ENCODE data around the gene USP33. TPM values are rescaled to one million over a fixed set of nuclear protein-coding genes. Genes with fewer than 3 reads are reported as not detected.

USP33 gene
- total and polyA plus RNA-seq, 9 of the 15 experiments (the other 6 are each of a cell fraction or from before 2014, with no cell fraction given), result 22.4 to 83.5 (median 44.7) TPM

- TF ChIP-seq ZBTB5 (IDR thresholded peaks at IDR 0.05) (no peak), EP400 (IDR thresholded peaks at IDR 0.05) (peak; percentile 48; the same call in 1 of the 2 replicates), ZNF239 (CRISPR knock-in tag; IDR thresholded peaks at IDR 0.05) (no peak), FOXA1 (IDR thresholded peaks at IDR 0.05; ENCODE audit: borderline replicate concordance) (no peak), CREB5 (CRISPR knock-in tag; IDR thresholded peaks at IDR 0.05) (no peak), ZNF384 (IDR thresholded peaks at IDR 0.05; ENCODE audit: low read depth, low read length) (peak; percentile 63), ZBTB12 (CRISPR knock-in tag; IDR thresholded peaks at IDR 0.05) (peak; percentile 48; the same call in 1 of the 2 replicates), FOXO4 (CRISPR knock-in tag; IDR thresholded peaks at IDR 0.05) (no peak; the same call in 1 of the 2 replicates), ZNF23 (CRISPR knock-in tag; IDR thresholded peaks at IDR 0.05) (no peak), RBM15 (IDR thresholded peaks at IDR 0.05; ENCODE audit: insufficient read depth, low read length) (no peak), MEIS2 (IDR thresholded peaks at IDR 0.05; ENCODE audit: partially characterized antibody) (no peak), MNT (conservative IDR thresholded peaks at IDR 0.05) (peak; percentile 49 to 77), POLR2AphosphoS5 (IDR thresholded peaks at IDR 0.05; ENCODE audit: control insufficient read depth, insufficient read depth, low read depth, low read length) (peak; percentile 39; the same call in 1 of the 2 replicates), RFX5 (IDR thresholded peaks at IDR 0.05; ENCODE audit: low read depth, low read length) (no peak), DIDO1 (tag; IDR thresholded peaks at IDR 0.05; ENCODE audit: low read depth) (peak; percentile 96), TRIM24 (IDR thresholded peaks at IDR 0.05) (0 out of 4 replicates have a peak, but pooled peaks of 1 of the 2 experiments have one; percentile 8), MEF2A (IDR thresholded peaks at IDR 0.05; ENCODE audit: control insufficient read depth, low read depth, low read length) (no peak), HNRNPH1 (optimal IDR thresholded peaks at IDR 0.05; ENCODE audit: low read depth, low read length) (no peak)
Measured at GRCh38 chr1:77779529-77780281, 20.1 kb upstream of the USP33 start, which contains the start of gene MIGA1 (continued).
